IPS-11a (cell line): ENCODE measurements around the gene SLC18A2.

ENCODE experiments used
- H3K4me3 ChIP-seq: one replicate; pipeline ENCODE4 v1.5.1; 2013; ENCODE audit warnings: low read depth, low read length, control low read depth

Gene SLC18A2

GRCh38 chr10:117237401-117237991 lies 3.4 kb upstream of the SLC18A2 start:
- no peak overlapping the region for H3K4me3 ChIP-seq

- no peak overlapping the region for H3K4me3 ChIP-seq
Measured at GRCh38 chr10:117239051-117239450, 1.9 kb upstream of the SLC18A2 start.

GRCh38 chr10:117239721-117240620 lies 943 bp upstream of the SLC18A2 start:
- peak overlapping the region; percentile 53 for H3K4me3 ChIP-seq

- peak overlapping the region; percentile 51 for H3K4me3 ChIP-seq
Measured at GRCh38 chr10:117241541-117242462, 888 bp downstream of the SLC18A2 start.

GRCh38 chr10:117242463-117242832 lies 1.5 kb downstream of the SLC18A2 start:
- no peak overlapping the region for H3K4me3 ChIP-seq

- H3K4me3 ChIP-seq, result no peak overlapping the region
Measured at GRCh38 chr10:117246997-117247671, 6.2 kb downstream of the SLC18A2 start.

- no peak overlapping the region for H3K4me3 ChIP-seq
Measured at GRCh38 chr10:117248750-117249465, 8.0 kb downstream of the SLC18A2 start.

- H3K4me3 ChIP-seq, result no peak overlapping the region
Measured at GRCh38 chr10:117249493-117250093, 8.7 kb downstream of the SLC18A2 start.

- no peak overlapping the region for H3K4me3 ChIP-seq
Measured at GRCh38 chr10:117250411-117250810, 9.5 kb downstream of the SLC18A2 start.

- H3K4me3 ChIP-seq, result no peak overlapping the region
Measured at GRCh38 chr10:117253908-117254307, 13.0 kb downstream of the SLC18A2 start.

- H3K4me3 ChIP-seq, result no peak overlapping the region
Measured at GRCh38 chr10:117254338-117254737, 13.4 kb downstream of the SLC18A2 start.

- H3K4me3 ChIP-seq, result no peak overlapping the region
Measured at GRCh38 chr10:117254774-117255735, 14.1 kb downstream of the SLC18A2 start.

GRCh38 chr10:117255835-117256460 lies 15.0 kb downstream of the SLC18A2 start:
- H3K4me3 ChIP-seq, result no peak overlapping the region

- no peak overlapping the region for H3K4me3 ChIP-seq
Measured at GRCh38 chr10:117256910-117257309, 16.0 kb downstream of the SLC18A2 start.

- no peak overlapping the region for H3K4me3 ChIP-seq
Measured at GRCh38 chr10:117257721-117258120, 16.8 kb downstream of the SLC18A2 start.

- no peak overlapping the region for H3K4me3 ChIP-seq
Measured at GRCh38 chr10:117259279-117259678, 18.4 kb downstream of the SLC18A2 start.

- no peak overlapping the region for H3K4me3 ChIP-seq
Measured at GRCh38 chr10:117260084-117260483, 19.2 kb downstream of the SLC18A2 start.

- H3K4me3 ChIP-seq, result no peak overlapping the region
Measured at GRCh38 chr10:117261501-117261900, 20.6 kb downstream of the SLC18A2 start.
